ENCODE results near the gene CACNA1E.

Gene CACNA1E

GRCh38 chr1:181732218-181732990 is 249.1 kb downstream of the CACNA1E start:
- Histone ChIP-seq H3K36me3 (ENCODE audit: insufficient read depth, low read length) (no peaks in the 10 kb centered on the region), H3K4me3 (ENCODE audit: low read length) (no peak overlapping the region), H3K4me1 (ENCODE audit: insufficient read depth, low read length) (no peaks in the 10 kb centered on the region), H2AFZ (ENCODE audit: low read depth, low read length) (no peak overlapping the region), H3K9me3 (ENCODE audit: low read length) (no peaks in the 10 kb centered on the region), H3K27me3 (ENCODE audit: insufficient read depth, low read length) (no peaks in the 10 kb centered on the region)

DNA sequence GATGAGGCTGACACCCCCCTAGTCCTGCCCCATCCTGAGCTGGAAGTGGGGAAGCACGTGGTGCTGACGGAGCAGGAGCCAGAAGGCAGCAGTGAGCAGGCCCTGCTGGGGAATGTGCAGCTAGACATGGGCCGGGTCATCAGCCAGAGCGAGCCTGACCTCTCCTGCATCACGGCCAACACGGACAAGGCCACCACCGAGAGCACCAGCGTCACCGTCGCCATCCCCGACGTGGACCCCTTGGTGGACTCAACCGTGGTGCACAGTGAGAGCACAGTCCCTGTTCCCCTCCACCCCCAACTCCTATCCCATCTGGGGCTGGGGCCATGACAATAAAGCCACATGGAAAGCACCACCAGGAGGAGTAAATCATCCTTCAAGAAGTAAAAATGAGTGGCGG is 250.2 kb downstream of the CACNA1E start:
- Histone ChIP-seq H3K4me1 (ENCODE audit: insufficient read depth, low read length) (no peaks in the 10 kb centered on the region), H3K9me3 (ENCODE audit: low read length) (no peaks in the 10 kb centered on the region), H3K4me3 (ENCODE audit: low read length) (no peak overlapping the region), H2AFZ (ENCODE audit: low read depth, low read length) (no peak overlapping the region), H3K27me3 (ENCODE audit: insufficient read depth, low read length) (no peaks in the 10 kb centered on the region), H3K36me3 (ENCODE audit: insufficient read depth, low read length) (no peaks in the 10 kb centered on the region)

- Histone ChIP-seq H3K4me1 (ENCODE audit: insufficient read depth, low read length) (no peaks in the 10 kb centered on the region), H3K27me3 (ENCODE audit: insufficient read depth, low read length) (no peaks in the 10 kb centered on the region), H2AFZ (ENCODE audit: low read depth, low read length) (no peak overlapping the region), H3K9me3 (ENCODE audit: low read length) (no peaks in the 10 kb centered on the region), H3K4me3 (ENCODE audit: low read length) (no peak overlapping the region), H3K36me3 (ENCODE audit: insufficient read depth, low read length) (no peaks in the 10 kb centered on the region)
Observed at GRCh38 chr1:181737056-181737455, 253.7 kb downstream of the CACNA1E start.

DNA sequence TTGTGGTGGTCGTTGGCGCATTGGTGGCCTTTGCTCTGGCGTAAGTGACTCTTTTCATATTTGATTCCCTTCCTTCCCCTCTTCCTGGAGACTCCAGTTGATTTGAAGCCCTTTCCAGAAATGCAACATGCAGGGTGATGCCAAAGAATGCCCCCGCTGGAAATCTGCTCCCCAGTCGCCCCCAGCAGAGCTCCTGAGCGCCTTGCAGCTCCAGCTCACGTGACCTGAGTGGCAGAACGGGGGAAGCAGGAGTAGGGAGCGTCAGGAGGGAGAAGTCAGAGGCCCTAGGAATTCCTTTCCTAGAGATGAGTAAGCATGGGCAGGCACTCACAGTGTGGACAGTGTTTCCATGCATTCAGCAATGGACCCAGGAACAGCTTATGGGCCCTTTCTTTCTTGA is 255.9 kb downstream of the CACNA1E start:
- Histone ChIP-seq H3K4me1 (ENCODE audit: insufficient read depth, low read length) (no peaks in the 10 kb centered on the region), H2AFZ (ENCODE audit: low read depth, low read length) (no peak overlapping the region), H3K27me3 (ENCODE audit: insufficient read depth, low read length) (no peaks in the 10 kb centered on the region), H3K9me3 (ENCODE audit: low read length) (no peaks in the 10 kb centered on the region), H3K36me3 (ENCODE audit: insufficient read depth, low read length) (no peaks in the 10 kb centered on the region), H3K4me3 (ENCODE audit: low read length) (no peak overlapping the region)

- H3K27me3 ChIP-seq (ENCODE audit: insufficient read depth, low read length), result no peaks in the 10 kb centered on the region
- no peaks in the 10 kb centered on the region for H3K36me3 ChIP-seq (ENCODE audit: insufficient read depth, low read length)
- no peak overlapping the region for H2AFZ ChIP-seq (ENCODE audit: low read depth, low read length)
- H3K9me3 ChIP-seq (ENCODE audit: low read length), result no peaks in the 10 kb centered on the region
- H3K4me3 ChIP-seq (ENCODE audit: low read length), result no peak overlapping the region
- H3K4me1 ChIP-seq (ENCODE audit: insufficient read depth, low read length), result no peaks in the 10 kb centered on the region
Observed at GRCh38 chr1:181742426-181742825, 259.1 kb downstream of the CACNA1E start.

- no peaks in the 10 kb centered on the region for H3K9me3 ChIP-seq (ENCODE audit: low read length)
- no peaks in the 10 kb centered on the region for H3K36me3 ChIP-seq (ENCODE audit: insufficient read depth, low read length)
- H3K27me3 ChIP-seq (ENCODE audit: insufficient read depth, low read length), result no peaks in the 10 kb centered on the region
- no peak overlapping the region for H2AFZ ChIP-seq (ENCODE audit: low read depth, low read length)
- no peaks in the 10 kb centered on the region for H3K4me1 ChIP-seq (ENCODE audit: insufficient read depth, low read length)
- H3K4me3 ChIP-seq (ENCODE audit: low read length), result no peak overlapping the region
Observed at GRCh38 chr1:181743878-181744312, 260.6 kb downstream of the CACNA1E start.

DNA sequence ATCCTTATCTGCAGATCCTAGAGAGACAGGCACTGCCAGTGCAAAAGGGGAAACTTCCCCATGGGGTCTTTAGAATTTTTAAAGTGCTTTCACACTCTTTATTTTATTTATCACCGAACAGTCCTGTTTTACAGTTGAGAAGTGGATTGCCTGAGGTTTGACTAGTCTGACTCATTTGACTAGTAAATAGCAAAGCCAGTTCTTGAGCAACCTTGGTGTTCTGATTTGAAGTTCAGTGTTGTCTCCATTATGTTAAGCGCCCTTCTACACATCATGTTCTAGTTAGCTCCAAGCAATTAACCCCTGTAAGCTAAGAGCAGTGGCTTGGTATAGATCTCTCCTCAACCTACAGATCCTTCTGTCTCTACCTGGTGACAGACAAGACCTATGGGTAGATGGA is 262.9 kb downstream of the CACNA1E start:
- H3K4me3 ChIP-seq (ENCODE audit: low read length), result no peak overlapping the region
- H3K9me3 ChIP-seq (ENCODE audit: low read length), result no peaks in the 10 kb centered on the region
- H2AFZ ChIP-seq (ENCODE audit: low read depth, low read length), result no peak overlapping the region
- H3K4me1 ChIP-seq (ENCODE audit: insufficient read depth, low read length), result no peaks in the 10 kb centered on the region
- H3K36me3 ChIP-seq (ENCODE audit: insufficient read depth, low read length), result no peaks in the 10 kb centered on the region
- no peaks in the 10 kb centered on the region for H3K27me3 ChIP-seq (ENCODE audit: insufficient read depth, low read length)

GRCh38 chr1:181748013-181748412 is 264.7 kb downstream of the CACNA1E start:
- H3K27me3 ChIP-seq (ENCODE audit: insufficient read depth, low read length), result no peaks in the 10 kb centered on the region

GRCh38 chr1:181754103-181754502 is 270.8 kb downstream of the CACNA1E start:
- H3K36me3 ChIP-seq (ENCODE audit: insufficient read depth, low read length), result no peaks in the 10 kb centered on the region
- no peaks in the 10 kb centered on the region for H3K9me3 ChIP-seq (ENCODE audit: low read length)
- H3K4me1 ChIP-seq (ENCODE audit: insufficient read depth, low read length), result no peaks in the 10 kb centered on the region
- no peak overlapping the region for H2AFZ ChIP-seq (ENCODE audit: low read depth, low read length)
- no peaks in the 10 kb centered on the region for H3K27me3 ChIP-seq (ENCODE audit: insufficient read depth, low read length)
- H3K4me3 ChIP-seq (ENCODE audit: low read length), result no peak overlapping the region

More at GRCh38 chr1:181748013-181748412, 264.7 kb downstream of the CACNA1E start:
- Histone ChIP-seq H2AFZ (ENCODE audit: low read depth, low read length) (no peak overlapping the region), H3K4me1 (ENCODE audit: insufficient read depth, low read length) (no peaks in the 10 kb centered on the region), H3K4me3 (ENCODE audit: low read length) (no peak overlapping the region), H3K36me3 (ENCODE audit: insufficient read depth, low read length) (no peaks in the 10 kb centered on the region), H3K9me3 (ENCODE audit: low read length) (no peaks in the 10 kb centered on the region)

DNA sequence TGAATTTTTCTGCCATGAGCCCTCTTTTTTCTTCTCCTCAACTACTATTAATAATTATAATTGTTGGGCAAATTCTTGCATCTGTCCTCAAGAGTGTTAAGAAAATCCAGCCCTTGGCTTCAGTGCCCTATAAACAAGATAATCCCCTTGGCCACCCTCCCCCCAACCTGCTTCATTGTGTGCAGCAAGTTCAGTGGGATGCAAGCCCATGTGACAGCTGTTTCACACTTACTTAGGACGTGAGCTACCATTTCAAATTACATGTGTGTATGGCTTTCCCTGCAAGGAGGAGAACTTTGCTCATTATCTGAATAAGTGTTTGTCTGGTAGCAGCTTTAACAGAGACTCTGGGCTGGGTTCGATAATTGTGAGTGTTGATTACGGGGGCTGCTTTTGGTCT is 276.2 kb downstream of the CACNA1E start:
- Histone ChIP-seq H3K4me1 (ENCODE audit: insufficient read depth, low read length) (no peaks in the 10 kb centered on the region), H3K27me3 (ENCODE audit: insufficient read depth, low read length) (no peaks in the 10 kb centered on the region), H3K9me3 (ENCODE audit: low read length) (no peaks in the 10 kb centered on the region), H2AFZ (ENCODE audit: low read depth, low read length) (no peak overlapping the region), H3K4me3 (ENCODE audit: low read length) (no peak overlapping the region), H3K36me3 (ENCODE audit: insufficient read depth, low read length) (no peaks in the 10 kb centered on the region)

GRCh38 chr1:181763736-181764135 is 280.4 kb downstream of the CACNA1E start:
- no peak overlapping the region for H2AFZ ChIP-seq (ENCODE audit: low read depth, low read length)
- no peaks in the 10 kb centered on the region for H3K9me3 ChIP-seq (ENCODE audit: low read length)
- no peaks in the 10 kb centered on the region for H3K4me1 ChIP-seq (ENCODE audit: insufficient read depth, low read length)
- no peaks in the 10 kb centered on the region for H3K36me3 ChIP-seq (ENCODE audit: insufficient read depth, low read length)
- H3K27me3 ChIP-seq (ENCODE audit: insufficient read depth, low read length), result no peaks in the 10 kb centered on the region
- H3K4me3 ChIP-seq (ENCODE audit: low read length), result no peak overlapping the region

GRCh38 chr1:181765451-181766026 is 282.2 kb downstream of the CACNA1E start:
- H3K4me1 ChIP-seq (ENCODE audit: insufficient read depth, low read length), result no peaks in the 10 kb centered on the region
- H3K9me3 ChIP-seq (ENCODE audit: low read length), result no peaks in the 10 kb centered on the region
- no peak overlapping the region for H3K4me3 ChIP-seq (ENCODE audit: low read length)
- no peaks in the 10 kb centered on the region for H3K36me3 ChIP-seq (ENCODE audit: insufficient read depth, low read length)
- no peak overlapping the region for H2AFZ ChIP-seq (ENCODE audit: low read depth, low read length)
- H3K27me3 ChIP-seq (ENCODE audit: insufficient read depth, low read length), result no peaks in the 10 kb centered on the region

DNA sequence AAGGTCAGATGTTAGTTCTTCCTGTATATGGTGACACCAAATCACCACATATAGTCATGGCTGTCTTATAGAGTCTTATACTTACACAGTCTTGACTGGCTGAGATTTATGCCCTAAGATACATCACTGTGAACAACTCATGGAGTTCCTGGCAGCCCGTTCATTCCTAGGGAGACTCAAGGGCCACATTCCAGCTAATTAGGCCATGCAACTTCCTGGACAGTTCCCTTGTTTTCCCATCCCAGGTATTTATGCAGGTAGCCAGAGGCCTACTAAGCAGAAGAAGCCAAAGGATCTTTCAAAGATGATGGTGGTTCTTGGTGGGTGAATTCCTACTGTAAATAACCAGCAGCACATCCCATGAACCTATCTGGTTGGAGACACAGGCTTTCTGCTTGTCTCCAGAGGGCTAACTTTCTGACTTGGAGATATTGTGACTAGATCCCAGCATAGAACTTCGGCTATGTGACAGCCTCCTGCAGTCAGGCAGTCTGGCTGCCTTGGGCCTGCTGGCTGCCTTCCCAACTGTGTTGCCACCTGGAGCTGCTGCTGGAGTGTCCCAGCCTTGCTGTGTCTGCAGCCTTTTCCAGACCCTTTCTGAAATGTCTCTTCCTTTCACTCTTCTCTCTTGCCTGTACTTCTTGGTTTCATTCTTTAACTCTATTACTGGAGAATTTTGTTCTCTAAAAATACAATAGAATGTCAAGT is 283.8 kb downstream of the CACNA1E start:
- Histone ChIP-seq H3K9me3 (ENCODE audit: low read length) (no peaks in the 10 kb centered on the region), H3K4me3 (ENCODE audit: low read length) (no peak overlapping the region), H2AFZ (ENCODE audit: low read depth, low read length) (no peak overlapping the region), H3K36me3 (ENCODE audit: insufficient read depth, low read length) (no peaks in the 10 kb centered on the region), H3K4me1 (ENCODE audit: insufficient read depth, low read length) (no peaks in the 10 kb centered on the region), H3K27me3 (ENCODE audit: insufficient read depth, low read length) (no peaks in the 10 kb centered on the region)

Data from neuron (in vitro differentiated cells).